GM19395 (cell line): ENCODE results near the gene CTH.
"Not testable (repeated sequence)": the region's sequence is repeated elsewhere in the genome, so short reads cannot be mapped to it uniquely, and the experiment has no call there.

Experiments used
- ATAC-seq: cut with Tn5 transposase; IDR thresholded peaks from one replicate; pipeline ENCODE4 v1.9.1; 2021; ENCODE audit warnings: mild to moderate bottlenecking, moderate library complexity; ENCODE audit not compliant: unreplicated experiment

The CTH gene

GRCh38 chr1:70449049-70449448 lies 38.0 kb downstream of the CTH start:
- no peak for ATAC-seq

DNA sequence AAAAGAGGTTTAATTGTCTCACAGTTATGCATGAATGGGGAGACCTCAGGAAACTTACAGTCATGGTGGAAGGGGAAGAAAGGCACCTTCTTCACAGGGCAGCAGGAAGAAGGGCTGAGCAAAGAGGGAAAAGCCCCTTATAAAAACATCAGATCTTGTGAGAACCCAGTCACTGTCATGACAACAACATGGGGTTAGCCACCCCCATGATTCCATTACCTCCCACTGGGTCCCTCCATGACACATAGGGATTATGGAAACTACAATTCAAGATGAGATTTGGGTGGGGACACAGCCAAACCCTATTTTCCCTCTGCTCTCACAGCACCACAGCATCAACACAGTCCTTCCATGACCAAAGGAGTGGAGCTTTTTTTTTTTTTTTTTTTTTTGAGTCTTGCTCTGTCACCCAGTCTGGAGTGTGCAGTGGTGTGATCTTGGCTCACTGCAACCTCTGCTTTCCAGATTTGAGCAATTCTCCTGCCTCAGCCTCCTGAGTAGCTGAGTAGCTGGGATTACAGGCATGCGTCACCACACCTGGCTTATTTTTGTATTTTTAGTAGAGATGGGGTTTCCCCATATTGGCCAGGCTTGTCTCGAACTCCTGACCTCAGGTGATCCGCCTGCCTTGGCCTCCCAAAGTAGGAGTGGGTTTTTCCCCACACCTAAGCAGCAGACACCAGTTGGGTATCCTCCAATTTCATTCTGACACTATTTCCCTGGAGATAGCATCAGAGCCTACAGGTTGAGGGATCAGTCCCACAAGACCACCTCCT lies 41.3 kb downstream of the CTH start:
- not testable (repeated sequence) for ATAC-seq

DNA sequence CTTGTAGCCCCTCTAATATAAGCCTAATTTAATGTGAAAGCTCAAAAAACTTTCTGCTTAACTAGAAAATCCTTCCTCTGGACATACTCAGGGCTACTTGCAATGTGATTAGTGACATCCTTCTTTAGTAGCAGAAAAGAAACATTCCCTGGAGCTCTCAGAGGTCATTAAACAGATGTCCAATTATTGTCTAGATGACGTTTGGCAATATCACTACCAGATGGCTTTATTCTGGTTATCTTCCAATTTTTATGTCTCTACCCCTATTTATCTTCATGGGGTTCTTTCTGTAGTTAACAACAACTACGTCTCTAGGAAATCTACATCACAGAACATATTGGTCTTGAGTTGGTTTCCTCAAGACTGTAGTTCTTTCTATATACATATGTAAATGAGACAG lies 44.2 kb downstream of the CTH start:
- no peak for ATAC-seq

DNA sequence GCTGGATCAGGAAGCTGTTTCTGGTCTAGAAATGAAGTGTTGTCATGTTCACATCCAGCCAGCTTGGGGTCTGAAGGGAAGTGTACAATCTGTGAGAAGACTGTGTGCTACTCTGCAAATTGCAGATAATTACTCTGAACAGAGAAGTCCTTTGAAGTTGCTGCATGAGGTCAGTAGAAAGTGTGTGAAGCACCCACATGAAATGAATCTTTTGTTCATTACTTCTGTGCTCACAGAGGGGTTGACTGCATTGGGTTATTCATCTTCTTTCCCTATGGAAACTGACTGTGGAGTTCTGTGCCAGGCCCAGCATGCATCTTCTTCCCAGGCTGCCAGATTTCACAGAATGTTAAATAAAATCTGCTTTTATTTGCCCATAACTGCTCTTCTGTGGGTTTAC lies 47.1 kb downstream of the CTH start:
- ATAC-seq = no peak

DNA sequence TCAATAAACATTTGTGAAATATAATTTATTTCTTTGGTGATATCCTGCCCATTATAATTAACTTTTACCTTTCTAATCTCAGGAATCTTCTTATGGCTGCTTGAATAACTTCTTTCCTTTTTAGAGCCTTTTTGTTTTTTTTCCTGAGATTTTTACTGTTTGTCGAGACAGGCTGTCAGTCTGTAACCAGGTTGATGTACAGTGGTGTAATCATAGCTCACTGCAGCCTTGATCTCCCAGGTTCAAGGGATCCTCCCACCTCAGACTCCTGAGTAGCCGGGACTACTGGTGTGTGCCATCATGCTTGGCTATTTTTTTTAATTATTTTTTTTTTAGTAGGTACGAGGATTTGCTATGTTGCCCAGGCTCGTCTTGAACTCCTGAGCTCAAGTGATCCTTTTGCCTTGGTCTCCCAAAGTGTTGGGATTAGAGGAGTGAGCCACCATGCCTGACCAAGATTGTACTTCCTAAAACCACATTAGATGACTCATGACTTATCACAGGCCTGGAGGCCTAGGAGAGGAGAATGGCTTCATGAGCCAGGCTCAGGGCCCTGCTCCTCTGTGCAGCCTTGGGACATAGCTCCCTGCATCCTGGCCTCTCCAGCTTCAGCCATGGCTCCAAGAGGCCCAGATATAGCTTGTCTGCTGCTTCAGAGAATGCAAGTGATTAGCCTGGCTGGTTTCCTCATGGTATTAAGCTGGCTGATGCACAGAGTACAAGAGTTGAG lies 48.6 kb downstream of the CTH start:
- ATAC-seq = no peak

GRCh38 chr1:70460740-70461713 lies 50.0 kb downstream of the CTH start:
- ATAC-seq = not testable (repeated sequence)

DNA sequence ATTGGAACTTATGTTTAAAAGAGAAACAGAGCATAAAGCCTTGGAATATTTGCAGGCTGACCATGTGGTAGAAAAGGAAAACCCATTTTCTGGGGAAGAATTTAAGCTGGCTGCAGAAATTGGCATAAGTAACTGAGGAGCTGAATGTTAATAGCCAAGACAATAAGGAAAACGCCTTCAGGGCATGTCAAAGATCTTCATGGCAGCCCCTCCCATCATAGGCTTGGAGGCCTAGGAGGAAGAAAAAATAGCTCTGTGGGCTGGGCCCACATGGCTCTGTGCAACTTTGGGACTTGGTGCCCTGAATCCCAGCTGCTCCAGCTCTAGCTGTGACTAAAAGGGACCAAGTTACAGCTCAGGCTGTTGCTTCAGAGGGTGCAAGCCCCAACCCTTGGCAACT lies 51.5 kb downstream of the CTH start:
- ATAC-seq = no peak

DNA sequence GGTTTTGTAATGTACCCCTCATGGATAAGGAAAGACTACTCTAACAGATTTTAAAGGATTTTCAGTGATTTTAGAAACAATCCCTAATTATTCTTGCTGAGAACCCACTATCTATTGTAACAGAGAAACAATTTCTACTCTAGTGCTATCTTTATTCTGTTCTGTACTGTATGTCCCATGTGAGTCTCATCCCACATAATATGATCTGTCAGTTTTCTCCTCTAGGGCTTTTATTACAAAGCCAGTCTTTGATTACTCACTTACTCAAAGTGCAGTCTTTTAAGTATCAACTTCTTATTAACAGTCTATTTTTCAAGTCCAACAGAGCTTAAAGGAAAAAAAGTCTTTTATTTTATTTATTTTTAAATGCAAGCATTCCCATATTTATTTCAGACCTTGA lies 54.8 kb downstream of the CTH start:
- ATAC-seq = no peak

GRCh38 chr1:70467531-70467930 lies 56.5 kb downstream of the CTH start:
- ATAC-seq = no peak

- ATAC-seq = no peak
Observed at GRCh38 chr1:70468180-70468579, 57.1 kb downstream of the CTH start.

DNA sequence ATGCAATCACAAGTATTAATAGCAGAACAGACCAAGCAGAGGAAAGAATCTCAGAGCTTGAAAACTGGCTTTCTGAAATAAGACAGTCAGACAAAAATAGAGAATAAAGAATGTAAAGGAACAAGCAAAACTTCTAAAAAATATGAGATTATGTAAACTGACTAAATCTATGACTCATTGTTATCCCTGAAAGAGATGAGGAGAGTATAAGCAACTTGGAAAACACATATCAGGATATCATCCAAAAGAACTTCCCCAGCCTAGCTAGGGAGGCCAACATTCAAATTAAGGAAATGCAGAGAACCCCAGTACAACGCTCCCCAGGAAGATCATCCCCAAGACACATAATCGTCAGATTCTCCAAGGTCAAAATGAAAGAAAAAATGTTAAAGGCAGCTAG lies 58.1 kb downstream of the CTH start:
- not testable (repeated sequence) for ATAC-seq

GRCh38 chr1:70475023-70475422 lies 64.0 kb downstream of the CTH start:
- no peak for ATAC-seq

DNA sequence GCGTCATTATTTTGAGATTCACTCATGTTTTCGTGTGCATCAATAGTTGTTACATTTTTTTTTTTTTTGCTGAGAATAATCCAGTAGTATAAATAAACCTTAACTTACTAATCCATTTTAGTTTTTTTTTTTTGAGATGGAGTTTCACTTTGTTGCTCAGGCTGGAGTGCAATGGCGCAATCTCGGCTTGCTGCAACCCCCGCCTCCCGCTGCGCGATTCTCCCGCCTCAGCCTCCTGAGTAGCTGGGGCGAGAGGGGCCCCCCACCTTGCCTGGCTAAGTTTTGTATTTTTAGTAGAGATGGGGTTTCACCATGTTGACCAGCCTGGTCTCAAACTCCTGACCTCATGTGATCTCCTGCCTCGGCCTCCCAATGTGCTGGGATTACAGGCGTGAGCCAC lies 66.0 kb downstream of the CTH start:
- ATAC-seq = no peak

GRCh38 chr1:70477905-70478304 lies 66.8 kb downstream of the CTH start:
- ATAC-seq = not testable (repeated sequence)

DNA sequence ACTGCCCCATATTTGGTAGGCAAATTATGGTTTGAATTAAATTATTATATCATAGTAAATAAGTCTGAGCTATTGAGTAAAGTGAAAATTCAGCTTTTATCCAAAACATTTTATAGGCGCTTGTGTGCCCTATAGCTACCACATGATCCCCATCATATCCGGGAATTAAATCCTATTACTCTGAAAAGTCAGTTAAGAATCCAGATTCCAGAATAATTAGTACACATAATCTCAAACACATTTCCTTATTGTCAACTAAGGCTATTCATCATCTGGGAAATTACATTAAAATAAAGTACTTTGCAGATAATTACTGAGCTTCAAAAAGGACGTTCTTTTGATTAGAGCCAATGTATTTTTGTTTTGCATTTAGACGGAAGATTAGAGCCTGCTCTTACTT lies 72.3 kb downstream of the CTH start:
- ATAC-seq = no peak

DNA sequence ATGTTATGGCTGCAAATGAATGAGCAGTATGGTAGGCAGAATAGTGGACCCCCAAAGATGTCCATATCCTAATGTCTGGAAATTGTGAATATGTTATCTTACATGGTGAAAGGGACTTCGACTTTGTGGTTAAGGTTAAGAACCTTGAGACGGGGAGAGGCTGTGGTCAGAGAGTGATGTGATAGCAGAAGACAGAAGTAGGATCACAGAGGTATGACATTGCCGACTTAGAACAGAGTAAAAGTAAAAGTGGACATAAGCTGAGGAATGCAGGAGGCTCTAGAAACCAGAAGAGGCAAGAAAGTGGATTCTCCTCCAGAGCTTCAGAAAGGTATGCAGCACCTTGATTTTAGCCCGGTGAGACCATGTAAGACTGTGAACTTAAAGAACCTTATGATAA lies 74.6 kb downstream of the CTH start:
- no peak for ATAC-seq

DNA sequence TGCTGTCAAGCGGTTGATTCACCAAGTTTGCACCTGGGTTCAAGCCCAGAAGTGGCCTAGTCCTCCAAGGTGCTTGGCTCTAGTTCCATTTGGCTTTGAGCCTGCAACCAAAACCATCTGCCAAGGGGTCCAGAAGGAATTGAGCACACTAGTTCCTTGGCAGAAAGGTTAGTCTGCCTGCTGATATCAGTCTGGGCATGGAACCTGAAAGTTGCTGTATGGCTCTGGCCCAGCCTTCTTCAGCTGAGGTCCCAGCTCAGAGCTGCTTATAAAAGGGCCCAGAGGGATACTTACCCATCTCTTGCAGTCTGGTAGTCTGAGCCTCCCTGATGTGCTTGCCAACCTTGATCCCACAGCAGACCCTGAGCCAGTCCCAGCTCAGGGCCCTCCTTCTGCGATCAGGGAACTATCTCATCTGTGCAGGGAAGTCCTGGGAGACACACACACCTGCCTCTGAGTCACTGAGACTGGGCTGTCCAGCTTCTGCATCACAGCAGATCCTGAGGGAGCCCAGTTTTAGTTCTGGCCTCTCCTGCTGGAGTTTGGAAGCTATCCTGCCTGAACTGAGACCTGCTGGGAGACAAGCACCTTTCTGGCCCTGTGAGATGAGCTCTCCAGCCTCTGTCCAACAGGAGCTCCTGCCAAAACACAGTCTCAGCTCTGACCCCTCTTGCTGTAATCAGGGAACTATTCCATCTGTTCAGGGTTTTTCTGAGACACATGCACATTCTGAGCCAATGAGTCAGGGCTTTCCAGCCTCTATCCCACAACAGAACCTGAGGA lies 75.8 kb downstream of the CTH start:
- no peak for ATAC-seq

GRCh38 chr1:70487459-70487815 lies 76.4 kb downstream of the CTH start:
- ATAC-seq = no peak

GRCh38 chr1:70487910-70488665 lies 77.0 kb downstream of the CTH start:
- no peak for ATAC-seq
